ENCODE data around the gene BTF3L4.
A peak's percentile ranks its signal among the peaks of the same experiment; 100 is the strongest.

The BTF3L4 gene

GRCh38 chr1:52032124-52032784 is 23.8 kb upstream of the BTF3L4 start:
- DNase-seq (ENCODE audit: low read depth): no peak
- no peak for TF ChIP-seq CTCF (IDR thresholded peaks at IDR 0.05; ENCODE audit: low read length, missing control alignments)

GRCh38 chr1:52032785-52033131 is 23.3 kb upstream of the BTF3L4 start:
- TF ChIP-seq CTCF (IDR thresholded peaks at IDR 0.05; ENCODE audit: low read length, missing control alignments): no peak
- H3K4me3 ChIP-seq (replicated peaks; ENCODE audit: low read depth, low read length): peak overlapping the region; percentile 91
- DNase-seq (ENCODE audit: low read depth): peak; percentile 63

More at GRCh38 chr1:52032124-52032784, 23.8 kb upstream of the BTF3L4 start:
- H3K4me3 ChIP-seq (replicated peaks; ENCODE audit: low read depth, low read length): peak overlapping the region; percentile 91

GRCh38 chr1:52033190-52034049 is 22.7 kb upstream of the BTF3L4 start, which contains the start of gene KTI12:
KTI12 (minus strand) TSS chr1:52033810; CDS start chr1:52033761, 49 bp downstream.
- DNase-seq (ENCODE audit: low read depth): peak; percentile 94
- TF ChIP-seq CTCF (IDR thresholded peaks at IDR 0.05; ENCODE audit: low read length, missing control alignments): no peak
- H3K4me3 ChIP-seq (replicated peaks; ENCODE audit: low read depth, low read length): peak within 1 kb of the TSS; percentile 91

DNA sequence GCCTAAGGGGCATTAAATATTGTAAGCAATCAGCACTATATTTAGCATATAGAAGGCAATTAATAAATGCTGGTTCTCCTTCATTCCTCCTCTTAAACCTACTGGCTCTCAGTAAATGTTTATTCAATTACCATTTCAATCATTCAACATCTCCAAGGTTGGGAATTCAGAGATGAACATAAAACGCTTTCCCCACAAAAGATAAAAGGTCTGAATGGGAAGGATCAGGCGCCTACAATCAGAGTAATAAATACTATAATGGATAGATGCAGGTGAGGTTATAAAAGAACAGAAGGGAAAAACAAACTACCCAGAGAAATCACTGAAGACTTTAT is 22.1 kb upstream of the BTF3L4 start:
- no peak for TF ChIP-seq CTCF (IDR thresholded peaks at IDR 0.05; ENCODE audit: low read length, missing control alignments)
- DNase-seq (ENCODE audit: low read depth): no peak
- peak overlapping the region; percentile 91 for H3K4me3 ChIP-seq (replicated peaks; ENCODE audit: low read depth, low read length)

GRCh38 chr1:52037402-52037814 is 18.7 kb upstream of the BTF3L4 start:
- peak; percentile 69 for DNase-seq (ENCODE audit: low read depth)
- H3K4me3 ChIP-seq (replicated peaks; ENCODE audit: low read depth, low read length): no peak overlapping the region

GRCh38 chr1:52037909-52038308 is 18.2 kb upstream of the BTF3L4 start:
- TF ChIP-seq CTCF (IDR thresholded peaks at IDR 0.05; ENCODE audit: low read length, missing control alignments): no peak
- no peak overlapping the region for H3K4me3 ChIP-seq (replicated peaks; ENCODE audit: low read depth, low read length)
- no peak for DNase-seq (ENCODE audit: low read depth)

More at GRCh38 chr1:52037402-52037814, 18.7 kb upstream of the BTF3L4 start:
- no peak for TF ChIP-seq CTCF (IDR thresholded peaks at IDR 0.05; ENCODE audit: low read length, missing control alignments)
